Forelimb muscle (tissue), 1 donor: ENCODE results near the gene GIT1. TPM values are rescaled to one million over a fixed set of nuclear protein-coding genes. Genes with fewer than 3 reads are reported as not detected.

Experiments used
- DNase-seq: peaks from one replicate; pipeline ENCODE4 v3.0.0-alpha.2; 2013; ENCODE audit warnings: low read depth
- polyA plus RNA-seq: library from polyadenylated mRNA; unstranded; fragments of 120-200 nt; gene quantifications from one replicate; pipeline ENCODE4 v1.2.1, GENCODE V29; 2013; ENCODE audit not compliant: insufficient read length

GIT1 gene
- polyA plus RNA-seq, 1 donor = 30.3 TPM

- DNase-seq = no peak
These were observed 4.4 kb upstream of the GIT1 start for GRCh38 chr17:29593591-29594518.

DNA sequence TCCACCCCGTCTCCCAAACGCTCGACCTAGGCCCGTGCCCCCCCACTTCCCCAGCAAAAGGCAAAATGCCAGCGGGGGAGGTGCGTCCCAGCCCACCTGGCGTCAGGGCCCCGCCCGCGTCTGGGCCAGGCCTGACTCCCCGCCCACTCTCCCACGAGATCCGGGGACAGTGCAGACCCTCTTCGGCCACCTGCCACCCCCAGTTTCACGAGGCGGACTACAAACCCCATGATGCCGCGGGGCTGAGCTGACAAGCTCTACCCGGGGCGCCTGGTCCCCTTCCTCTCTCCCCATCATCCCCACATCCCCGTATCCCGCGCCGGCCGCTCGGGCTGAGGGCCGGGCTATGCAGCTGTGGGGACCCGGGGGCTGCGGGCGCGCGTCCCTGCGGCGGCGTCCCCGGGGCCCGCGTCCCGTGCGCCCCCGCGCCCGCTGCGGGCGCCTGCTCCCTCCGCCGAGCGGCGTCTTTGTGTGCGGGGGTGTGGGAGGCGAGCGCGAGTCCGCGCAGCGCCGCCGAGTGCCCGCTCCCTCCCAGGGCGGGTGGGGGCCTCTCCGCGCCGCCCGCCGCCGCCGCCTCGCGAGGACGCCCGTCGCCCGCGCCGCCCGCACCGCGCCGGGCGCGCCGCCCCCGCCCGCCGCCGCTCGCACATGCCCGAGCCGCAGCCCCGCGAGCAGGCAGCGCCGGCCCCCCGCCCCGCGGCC is 3.6 kb upstream of the GIT1 start, which contains the start of gene ANKRD13B:
TSS of gene ANKRD13B (plus strand) at position 283 of the 702 bp plus-strand sequence. CDS start 490 bp downstream, outside the sequence.
- no peak for DNase-seq

DNA sequence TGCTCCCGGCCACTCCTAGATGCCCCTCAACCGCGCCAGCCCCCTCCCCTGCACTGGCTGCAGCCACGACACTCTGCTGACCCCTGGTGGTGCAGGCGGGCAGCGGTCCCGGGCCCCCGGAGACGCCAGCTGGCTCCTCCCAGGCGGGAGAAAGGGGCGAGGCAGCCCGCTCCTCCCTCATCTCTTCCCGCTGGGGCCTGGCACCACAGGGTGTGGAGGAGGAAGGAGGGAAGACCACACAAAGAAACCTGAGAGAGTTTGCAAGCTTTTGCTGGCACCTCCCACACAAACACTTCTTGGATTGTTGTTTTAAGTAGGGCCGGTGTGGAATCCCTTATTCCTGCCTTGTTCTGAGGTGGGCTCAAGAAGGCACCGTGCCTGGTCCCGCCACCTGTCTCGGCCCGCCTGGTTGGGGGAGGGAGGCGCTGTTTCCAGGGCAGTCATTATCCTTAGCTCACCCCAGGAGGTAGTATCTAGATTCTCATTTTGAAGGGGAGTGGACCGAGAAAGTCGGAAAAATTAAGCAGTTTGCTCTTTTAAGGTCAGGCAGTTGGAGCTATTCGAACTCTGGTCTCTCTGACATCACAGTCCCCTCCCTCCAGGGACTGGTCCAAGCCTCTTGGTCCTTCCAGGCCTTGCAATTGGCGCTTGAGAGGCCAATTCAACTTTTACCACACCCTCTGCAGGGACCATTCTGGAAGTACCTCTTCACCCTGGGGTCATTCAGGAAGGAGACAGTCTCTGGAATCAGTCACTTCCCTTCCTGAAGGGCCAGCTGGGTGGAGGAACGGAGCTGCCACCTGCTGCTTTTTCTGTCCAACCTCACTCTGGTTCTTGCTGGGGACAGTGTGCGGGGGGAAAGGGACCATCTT is 2.5 kb upstream of the GIT1 start:
- DNase-seq = no peak

DNA sequence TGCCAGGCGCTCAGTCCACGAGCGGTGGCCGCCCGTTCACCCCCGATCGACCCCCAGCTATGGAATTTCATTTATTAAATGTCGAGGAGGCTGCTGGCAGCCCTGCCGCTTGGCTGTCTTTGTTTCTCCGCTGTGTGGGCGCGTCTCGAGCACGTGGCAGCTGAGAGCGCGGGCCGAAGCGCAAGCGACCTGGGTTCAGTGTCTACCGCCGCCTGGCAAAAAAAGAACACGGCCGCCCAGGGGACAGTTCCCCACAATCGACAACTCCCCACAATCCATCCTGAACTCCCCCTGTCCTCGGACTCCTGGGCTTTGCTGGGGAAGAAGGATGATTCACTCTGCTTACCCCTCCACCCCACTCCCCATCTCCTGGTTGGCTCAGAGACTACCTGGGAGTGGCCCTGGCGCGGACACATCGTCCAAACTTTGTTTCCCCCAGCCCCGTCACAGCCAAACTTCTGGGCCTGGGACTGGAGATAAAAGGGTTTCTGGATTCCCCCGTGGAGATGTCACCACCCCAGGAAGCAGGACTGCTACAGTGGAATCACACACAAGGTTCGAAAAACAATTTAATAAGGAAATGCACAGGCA is 1.8 kb upstream of the GIT1 start:
- DNase-seq = no peak

GRCh38 chr17:29590411-29591145 is 1.1 kb upstream of the GIT1 start:
- no peak for DNase-seq

GRCh38 chr17:29588562-29589411 is 661 bp downstream of the GIT1 start:
- no peak for DNase-seq

DNA sequence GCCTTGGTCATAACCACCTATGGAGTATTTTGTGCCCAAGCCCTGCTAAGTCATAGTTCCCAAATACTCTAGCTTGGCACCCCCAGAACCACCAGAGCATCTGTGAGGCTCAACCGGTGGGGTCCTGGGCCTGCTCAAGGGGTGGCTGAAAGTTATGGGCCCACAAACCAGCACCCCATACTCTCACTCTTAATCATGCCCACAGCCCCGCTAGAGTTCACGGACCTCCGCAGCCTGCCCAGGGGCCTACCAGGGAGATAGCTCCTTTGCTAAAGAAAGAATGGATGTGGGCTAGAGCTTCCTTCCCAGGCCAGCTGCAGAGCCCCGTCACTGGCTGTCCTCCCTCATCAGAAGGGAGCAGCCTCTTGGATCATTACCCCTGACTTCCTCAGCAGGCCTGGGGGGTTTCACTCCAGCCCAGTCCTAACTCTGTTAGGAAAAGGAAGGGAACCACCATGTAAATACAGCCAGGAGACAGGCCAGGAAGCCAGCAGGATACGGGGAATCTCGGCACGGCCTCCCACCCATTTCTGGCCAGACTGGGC is 1.4 kb downstream of the GIT1 start:
- DNase-seq = no peak

DNA sequence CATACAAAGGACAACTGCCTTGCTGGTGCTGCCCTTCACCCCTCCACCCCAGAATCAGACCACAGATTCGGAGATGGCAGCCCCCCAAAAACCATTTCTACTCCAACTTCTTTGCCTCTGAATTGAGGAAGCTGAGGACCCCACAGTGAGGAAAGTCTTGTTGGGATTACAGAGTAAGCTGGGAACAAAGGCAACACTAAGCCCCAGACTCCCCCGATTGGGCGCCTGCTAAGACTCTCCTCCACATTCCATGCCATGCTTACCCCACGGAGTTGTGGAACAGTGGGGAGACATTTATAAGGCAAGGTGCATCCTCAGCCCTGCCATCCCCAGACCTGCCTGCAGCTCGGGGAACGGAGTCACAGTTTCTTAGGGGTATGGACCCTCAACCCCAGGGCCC is 1.9 kb downstream of the GIT1 start:
- DNase-seq = no peak

- no peak for DNase-seq
These were observed 2.6 kb downstream of the GIT1 start for GRCh38 chr17:29586676-29587469.

- no peak for DNase-seq
These were observed 4.2 kb downstream of the GIT1 start for GRCh38 chr17:29585080-29585751.

DNA sequence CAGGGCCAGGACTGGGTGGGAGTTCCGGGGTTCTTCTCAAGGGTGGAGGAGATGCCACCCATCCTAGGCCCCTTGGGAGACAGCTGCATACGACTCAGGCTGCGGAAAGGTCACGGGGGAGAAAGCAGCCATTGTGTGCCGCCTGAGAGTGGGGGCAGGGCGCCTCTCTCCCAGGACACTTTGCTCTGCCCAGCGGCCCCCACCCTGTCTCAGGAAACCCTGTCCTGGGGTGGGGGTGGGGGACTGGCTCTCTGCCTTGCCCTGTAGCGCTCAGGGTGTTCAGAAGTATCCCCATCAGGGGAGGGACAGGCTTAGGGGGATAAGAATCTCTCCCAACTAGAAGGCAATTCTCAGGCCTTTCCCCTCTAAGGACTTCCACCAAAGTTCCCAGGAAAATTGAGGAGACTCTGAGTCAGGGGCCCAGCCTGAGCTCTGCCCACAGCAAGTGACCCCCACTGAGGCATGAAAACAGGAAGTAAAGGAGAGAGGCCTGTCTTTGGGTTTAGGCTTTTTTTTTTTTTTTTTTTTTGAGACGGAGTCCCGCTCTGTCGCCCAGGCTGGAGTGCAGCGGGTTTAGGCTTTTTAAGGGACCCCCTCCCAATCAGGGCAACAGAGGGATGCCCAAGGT is 4.9 kb downstream of the GIT1 start:
- no peak for DNase-seq

DNA sequence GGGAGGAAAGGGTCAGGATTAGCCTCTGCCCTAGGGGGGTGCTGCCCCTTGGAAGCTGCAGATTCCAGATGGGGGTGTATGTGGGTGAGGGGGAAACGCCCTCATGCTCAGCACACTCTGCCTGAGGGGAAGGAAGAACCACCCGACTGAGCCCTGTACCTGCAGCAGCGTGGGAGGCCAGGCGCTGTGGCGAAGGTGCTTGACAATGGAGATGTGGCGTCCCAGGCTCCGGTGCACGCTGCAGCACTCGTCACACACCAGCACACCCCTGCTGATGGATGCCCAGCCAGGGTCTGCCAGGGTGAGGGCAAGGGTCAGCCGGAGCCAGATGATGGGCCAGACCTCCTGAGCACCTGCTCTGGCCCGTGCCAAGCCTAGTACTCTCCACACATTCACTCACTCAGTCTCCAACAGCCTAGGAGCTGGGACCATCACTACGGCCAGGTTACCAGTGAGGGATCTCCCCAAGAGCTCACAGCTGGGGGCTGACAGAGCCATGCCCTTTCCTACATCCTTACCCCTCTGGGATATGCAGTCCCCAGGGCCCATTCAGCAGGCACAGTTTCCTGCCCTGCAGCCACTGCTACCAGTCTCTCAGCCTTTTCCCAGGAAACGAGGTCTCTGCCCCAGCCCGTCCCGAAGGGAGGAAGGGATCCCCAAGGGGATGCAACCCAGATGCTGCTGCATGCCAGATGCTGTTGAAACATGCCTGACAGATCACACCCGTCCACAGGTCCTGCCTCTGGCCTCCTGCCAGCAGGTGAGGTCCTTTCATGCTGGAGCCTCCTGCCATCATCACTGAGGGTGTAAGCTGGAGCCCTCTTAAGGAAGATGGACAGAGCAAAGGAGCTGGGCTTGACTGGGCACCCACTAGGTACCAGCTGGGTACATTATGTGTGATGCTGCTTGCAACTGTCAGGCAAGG is 5.9 kb downstream of the GIT1 start:
- DNase-seq = no peak

- no peak for DNase-seq
These were observed 6.7 kb downstream of the GIT1 start for GRCh38 chr17:29582772-29583171.

DNA sequence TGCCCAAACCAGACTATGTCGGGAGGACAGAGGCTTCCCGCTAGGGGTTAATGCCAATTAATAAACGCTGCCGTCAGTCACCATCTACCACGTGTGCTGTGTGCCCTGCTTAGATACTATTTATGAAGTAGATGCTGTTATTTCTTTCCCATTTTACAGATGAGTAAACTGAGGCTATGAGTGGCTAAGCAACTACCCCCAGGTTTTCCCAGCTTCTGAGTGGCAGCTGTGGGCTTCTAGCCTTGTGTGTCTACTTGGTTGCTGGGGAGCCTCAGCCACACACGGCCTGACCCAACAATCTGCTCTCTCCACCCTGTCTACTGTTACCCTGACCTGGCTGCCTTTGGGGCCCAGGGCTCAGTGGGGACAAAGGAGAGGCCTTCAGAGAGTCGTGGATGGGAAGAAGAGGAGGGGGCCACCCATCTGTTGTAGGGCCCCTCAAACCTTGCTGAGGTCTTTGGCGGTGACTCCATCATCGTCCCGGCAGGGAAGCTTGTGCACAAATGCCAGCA is 7.1 kb downstream of the GIT1 start:
- DNase-seq = no peak

DNA sequence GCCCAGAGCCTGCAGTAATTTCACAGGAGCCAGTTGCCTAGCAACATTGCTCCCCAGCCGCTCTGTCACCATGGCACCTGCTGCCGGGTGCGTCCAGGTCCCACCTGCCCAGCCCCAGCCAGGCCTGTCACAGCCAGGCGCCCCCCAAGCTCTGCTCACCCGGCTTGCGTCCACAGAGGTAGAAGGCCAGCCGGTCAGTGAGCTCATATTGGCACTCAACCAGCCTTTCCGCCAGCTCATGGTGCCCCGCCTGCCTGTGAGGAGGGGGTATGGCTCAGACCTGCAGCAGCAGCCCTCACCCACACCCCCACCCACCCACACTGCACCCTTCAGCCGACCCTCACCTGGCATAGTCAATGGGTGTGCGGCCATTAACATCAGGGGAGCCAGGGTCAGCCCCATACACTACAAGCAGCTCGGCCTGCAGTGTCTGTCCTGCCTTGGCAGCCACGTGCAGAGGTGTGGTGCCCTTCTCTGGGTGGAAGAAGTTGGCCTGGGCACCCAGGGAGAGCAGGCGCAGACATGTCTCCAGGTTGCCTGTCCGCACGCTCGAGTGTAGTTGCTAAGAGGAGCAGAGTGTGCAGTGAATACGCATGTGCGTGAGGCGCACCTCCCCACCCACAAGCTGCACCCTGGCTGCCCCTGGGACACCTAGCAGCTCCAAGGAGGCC is 7.7 kb downstream of the GIT1 start:
- no peak for DNase-seq
